GM18498 (cell line): ENCODE data around the gene HS6ST2.

Source experiments
- ATAC-seq: cut with Tn5 transposase; IDR thresholded peaks from one replicate; pipeline ENCODE4 v1.9.1; 2021; ENCODE audit warnings: mild to moderate bottlenecking, moderate library complexity; ENCODE audit not compliant: unreplicated experiment

HS6ST2 gene

DNA sequence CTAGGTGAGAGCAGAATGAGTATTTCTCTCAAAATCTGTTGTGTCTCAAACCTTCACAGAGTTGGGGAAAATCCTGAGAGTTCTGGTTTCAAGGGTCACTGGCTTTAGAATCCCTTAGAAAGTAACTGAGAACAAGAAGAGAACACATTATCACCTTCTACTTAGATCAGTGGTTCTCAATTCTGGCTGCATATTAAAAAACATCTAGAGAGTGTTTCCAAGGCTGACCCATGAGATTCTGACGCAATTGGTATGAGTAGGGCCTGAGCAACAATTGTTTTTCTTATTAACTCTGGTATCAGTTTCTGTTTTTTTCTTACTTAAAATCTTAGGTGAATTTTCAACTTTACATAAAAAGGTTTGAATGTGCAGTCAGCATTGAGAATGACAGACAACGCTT lies 212.8 kb downstream of the HS6ST2 start:
- ATAC-seq, result no peak

DNA sequence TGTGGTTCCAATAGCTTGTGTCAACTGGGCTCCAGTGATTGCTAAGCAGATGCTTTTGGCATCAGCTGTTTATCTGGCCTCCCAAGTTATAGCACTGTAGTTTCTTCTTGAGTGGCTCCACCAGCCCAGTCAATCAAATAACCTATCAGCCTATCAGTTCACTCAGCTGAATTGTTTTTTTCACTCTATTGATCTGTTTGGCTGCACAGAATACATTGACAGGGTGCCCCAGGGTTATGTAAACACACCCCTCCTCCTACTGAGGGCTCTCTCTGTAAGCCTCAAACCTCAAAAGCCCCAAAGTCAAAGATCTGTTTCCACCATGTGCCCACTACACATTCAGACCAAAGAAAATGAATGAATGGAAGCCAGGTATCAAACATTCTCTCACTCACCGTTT lies 214.0 kb downstream of the HS6ST2 start:
- ATAC-seq, result no peak

DNA sequence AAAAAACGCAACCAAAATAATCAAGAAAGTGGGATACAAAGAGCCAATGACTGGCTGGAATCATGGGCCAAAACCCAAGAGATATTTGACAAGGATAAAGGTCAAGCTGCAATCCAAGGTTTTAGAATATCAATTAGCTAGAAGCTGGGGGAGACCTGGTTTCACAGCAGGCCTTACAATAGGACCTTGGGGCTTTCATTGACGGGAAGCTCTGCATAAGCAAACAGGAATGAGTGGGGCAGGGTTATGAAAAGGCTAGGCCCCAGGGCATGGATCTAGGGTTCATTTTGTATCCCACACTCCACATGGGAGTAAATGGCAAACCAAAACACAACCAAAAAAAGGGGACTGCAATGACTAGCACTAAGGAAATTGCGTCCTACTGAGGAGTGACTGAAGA lies 215.3 kb downstream of the HS6ST2 start:
- ATAC-seq, result no peak

DNA sequence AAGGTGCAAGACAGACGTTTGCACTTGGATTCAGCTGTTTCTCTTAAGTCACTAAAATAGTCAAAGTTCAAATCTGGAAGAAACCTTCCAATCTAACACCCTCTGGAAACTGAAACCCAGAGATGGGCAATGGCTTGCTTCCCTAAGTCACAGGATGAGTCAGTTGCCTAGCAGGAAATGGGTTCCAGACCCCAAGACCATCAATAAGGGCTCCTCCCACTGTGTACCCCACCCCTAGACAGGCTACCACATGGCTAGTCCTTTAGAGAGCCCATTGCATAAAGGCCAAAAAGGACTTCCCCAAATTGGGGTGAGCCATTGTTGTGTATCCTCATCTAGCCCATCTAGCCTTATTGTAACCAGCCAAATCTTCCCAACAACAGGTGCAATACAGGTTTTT lies 216.2 kb downstream of the HS6ST2 start:
- ATAC-seq, result no peak

DNA sequence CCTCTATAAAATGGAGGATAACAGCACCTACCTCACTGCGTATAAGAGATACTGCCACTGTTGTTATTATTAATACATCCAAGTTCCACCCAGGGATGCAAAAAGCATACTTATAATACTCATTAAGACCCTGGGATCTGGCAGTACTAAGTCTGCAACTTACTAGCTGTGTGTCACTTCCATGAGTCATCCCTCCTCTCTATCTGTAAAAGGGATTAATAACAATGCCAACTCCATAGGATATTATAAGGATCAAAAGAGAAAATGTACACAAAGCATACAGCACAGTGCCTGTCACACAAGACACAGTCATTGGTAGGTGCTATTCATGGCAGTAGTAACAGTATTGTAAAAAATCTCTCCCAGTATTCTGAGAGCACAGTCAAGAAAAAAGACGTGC lies 216.7 kb downstream of the HS6ST2 start:
- no peak for ATAC-seq

DNA sequence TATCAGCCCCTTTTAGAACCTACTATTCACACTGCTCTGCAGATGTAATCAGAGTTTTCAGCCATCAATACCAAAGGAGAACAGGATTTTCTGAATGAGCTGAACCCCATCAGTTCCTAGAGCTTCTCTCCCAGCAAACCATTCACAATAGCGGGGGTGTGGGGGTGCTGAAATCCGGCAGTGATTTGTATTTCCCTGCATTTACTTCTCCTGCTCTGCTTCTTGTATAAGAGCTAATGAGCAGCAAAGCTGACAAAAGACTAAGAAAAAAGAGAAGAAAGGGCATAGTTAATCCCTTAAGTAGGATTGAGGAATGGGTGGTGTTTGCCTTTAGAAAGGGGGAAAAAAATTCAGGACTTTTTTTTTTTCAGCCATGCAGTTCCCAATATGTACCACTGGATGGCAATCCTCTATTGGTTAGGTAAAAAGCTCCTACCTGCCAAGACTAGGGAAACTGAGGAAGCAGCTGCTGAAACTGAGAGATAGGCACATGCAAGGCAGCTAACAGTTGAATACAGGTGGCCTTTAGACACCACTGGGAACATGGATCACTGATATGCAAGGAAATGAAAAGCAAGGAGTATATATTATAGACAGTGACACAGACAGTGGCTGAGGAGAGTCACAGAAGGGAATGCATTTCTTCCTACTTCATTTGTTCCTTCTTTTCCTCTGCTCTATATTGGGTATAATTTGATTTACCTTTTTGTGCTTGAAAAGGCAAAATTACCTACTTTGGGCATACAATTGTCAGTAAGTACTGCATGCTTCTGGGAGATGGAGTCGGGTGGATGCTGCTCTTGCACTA lies 217.9 kb downstream of the HS6ST2 start:
- no peak for ATAC-seq

DNA sequence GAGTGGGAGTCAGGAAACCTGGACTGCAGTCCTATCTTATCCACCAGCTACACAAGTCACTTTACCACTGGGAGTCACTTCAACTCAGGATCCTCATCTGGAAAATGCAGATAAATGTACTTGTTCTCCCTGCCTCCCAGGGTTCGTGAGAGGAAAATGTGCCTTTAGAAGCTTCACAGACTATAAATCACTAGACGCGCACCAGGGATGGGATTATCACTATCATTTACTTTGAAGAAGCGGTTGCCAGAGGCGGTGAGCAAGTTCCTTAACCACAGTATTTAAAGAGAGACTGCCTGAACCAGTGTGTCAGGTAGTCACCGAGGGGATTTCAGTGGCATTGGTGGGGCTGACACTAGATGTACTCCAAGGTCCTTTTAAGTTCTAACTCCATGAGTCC lies 219.5 kb downstream of the HS6ST2 start:
- ATAC-seq, result no peak

DNA sequence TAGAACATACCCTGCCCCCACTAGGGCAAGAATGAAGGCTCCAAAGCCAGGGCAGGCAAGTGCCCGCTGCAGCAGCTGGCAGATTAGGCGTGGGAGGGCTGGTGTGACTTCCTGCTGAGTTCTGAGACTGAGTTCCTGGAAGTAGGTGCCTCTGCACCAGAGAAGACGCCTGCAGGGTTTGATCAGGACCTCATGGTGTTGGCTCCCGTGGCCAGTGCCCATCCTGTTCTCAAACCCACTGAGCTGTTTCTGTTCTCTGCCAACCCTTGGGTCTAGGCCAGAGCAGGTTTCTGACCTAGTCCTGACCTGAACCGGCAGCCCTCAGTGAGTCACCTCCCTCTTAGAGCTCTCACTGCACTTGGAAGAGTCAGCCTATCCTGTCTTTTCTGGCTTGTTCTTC lies 220.7 kb downstream of the HS6ST2 start:
- no peak for ATAC-seq

DNA sequence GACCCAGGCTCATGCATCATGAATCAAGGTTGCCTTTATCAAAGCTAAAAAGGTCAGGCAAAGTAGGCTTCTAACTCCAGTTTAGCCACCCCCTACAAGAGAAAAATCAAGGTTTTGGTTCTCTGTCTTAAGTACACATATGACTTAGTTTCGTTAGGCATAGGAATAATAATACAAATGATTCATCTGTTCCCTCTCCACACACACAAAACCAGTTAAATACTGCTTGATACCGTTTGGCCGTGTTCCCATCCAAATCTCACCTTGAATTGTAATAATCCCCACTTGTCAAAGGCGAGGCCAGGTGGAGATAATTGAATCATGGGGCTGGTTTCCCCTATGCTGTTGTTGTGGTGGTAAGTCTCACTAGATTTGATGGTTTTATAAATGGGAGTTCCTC lies 226.2 kb downstream of the HS6ST2 start:
- ATAC-seq, result no peak

DNA sequence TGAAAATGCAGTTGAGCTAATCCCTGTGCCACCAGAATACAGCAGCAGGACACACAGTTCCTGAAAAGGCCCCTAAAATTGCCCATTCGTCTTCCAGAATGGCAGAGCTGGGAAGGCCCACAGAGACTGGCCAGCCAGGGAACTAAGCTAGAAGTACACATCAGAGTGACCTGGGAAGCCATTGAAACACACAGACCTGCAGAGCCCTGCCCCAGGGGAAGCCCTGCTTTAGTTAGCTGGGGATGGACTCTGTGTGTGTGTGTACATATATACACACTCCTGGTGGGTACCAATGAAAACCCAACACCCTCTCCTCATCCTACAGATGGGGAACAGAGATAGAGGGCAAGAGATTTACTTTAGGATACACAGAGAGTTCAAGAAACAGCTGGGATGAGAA lies 227.7 kb downstream of the HS6ST2 start:
- ATAC-seq, result no peak

DNA sequence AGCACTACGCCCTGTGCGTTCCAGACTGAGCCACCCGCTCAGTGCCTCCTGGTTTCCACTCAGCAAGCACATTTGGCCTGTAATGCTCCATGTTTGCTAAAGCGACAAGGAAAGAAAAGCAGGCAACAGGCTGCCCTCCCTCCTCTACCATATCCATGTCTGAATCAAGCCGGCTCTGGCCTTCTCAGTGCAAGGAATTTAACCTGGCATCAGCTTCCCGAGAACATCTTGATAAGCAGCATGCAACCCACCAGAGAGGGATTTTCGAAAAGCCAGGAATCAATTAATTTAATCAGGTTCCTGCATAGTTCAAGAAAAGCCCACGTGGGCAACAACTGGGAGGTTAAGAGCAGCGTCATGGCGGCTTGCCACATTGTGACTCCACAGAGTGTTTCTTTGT lies 228.2 kb downstream of the HS6ST2 start:
- no peak for ATAC-seq

DNA sequence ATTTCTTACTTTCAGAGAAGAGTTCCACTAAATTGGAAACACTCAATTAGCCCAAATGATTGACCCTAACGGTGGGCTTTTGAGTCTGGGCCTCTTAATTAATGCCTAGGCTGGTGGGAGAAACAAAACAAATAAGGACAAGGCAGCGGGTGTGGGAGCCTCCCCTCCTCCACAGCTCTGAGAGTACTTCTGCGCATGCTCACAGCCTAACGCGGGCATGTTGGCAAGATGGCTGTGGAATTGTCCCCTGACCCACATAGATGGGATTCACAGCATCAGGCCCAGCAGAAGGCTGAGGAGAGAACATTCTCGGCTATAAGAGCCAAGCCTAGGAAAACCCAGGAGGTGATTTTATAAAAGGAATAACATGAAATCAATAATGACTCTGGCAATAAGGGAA lies 230.1 kb downstream of the HS6ST2 start:
- ATAC-seq, result no peak

DNA sequence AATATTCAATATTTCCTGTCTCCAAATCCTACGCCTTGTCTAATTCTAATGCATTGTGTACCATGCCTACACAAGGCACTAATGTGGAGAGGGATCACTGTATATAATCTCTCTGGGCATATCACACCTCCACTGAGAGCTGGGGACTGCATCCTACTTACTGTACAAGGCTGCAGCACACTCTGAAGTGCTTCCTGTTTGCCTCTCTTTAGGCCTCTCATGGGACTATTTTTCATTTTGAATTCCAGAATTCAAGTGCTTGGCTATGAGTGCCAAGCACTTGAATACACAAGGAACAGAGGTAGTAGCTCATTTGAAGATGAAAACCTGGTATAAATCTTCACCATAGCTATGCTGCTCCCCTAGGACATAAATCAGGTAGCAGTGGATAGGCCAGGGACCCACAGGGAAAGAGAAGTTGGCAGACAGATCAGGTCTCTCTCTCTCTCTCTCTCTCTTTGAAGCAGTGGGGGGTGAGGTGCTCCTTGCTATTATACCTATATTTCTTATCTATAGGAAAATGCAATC lies 239.9 kb downstream of the HS6ST2 start:
- no peak for ATAC-seq

DNA sequence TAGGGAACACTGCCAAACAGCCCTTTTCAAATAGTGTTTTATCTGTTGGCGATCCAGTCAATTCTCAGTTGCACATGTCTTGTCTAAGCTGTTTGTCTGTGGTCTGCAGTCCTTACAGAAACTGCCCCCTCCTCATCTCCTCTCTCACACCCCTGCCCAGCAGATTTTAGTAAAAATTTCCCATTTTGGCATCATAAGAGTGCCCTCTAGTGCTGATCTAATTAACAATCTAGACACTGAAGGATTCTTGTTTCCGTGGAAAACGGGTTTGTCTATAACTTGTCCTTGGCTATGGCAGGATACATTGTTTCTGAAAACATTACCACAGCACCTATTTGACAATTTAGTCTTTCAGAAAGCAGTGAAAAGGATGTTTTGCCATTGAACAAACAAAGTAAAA lies 242.4 kb downstream of the HS6ST2 start:
- no peak for ATAC-seq

DNA sequence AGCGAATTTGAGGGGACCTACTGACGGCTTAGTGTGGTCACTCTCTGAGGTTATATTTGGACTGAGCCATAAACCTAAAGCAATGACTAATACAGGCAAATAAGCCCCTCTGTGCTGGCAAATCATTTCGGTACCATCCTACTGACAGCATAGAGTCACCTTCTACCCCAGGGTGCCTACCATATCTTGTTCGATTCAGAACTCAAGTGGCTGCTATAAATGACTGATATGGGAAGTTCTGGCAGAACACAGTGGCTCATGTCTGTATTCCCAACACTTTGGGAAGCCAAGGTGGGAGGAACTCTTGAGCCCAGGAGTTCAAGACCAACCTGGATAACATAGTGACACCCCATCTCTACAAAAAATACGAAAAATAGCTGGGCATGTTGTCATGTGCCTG lies 243.5 kb downstream of the HS6ST2 start:
- ATAC-seq, result no peak

DNA sequence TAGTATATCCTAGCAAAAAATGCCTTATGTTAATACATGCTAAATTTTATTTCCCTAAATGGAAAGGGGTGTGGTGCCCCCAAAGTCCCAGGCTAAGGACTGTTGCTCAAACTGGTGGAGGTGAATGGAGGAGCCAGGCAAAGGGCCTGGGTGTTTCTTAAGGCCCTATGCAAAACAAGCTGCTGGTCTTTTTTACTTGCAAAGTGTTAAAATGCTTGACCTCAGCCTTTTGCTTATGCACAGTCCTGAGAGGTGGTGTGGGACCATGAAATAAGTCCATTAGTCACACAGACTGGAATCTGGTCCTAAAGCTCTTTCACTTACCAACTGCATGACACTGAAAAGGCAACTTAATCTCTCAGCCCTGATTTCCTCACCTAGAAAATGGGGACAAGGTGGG lies 246.1 kb downstream of the HS6ST2 start:
- ATAC-seq, result no peak

DNA sequence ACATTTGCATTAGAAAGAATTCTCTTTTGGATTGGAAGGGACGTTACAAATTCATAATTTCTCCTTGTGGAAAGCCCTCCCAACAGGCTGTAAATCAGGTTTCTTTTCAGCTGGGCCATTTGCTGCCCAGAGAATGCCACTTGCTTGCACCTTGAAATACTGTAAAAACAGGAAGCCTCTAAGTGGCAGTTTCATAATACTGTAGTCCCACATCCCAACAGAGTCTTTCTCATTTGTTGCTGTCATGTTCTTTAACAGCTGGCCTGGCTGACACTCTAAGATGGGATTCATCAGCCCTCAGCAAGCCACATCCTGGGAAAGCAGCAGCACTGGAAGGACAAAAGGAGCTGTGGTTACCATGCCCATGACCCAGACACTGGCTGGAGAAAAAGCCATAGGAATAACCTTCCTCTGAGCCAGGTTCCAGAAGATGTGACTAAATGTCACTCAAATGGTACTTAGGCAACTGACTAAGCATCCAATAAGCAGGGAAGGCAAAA lies 247.7 kb downstream of the HS6ST2 start:
- no peak for ATAC-seq

DNA sequence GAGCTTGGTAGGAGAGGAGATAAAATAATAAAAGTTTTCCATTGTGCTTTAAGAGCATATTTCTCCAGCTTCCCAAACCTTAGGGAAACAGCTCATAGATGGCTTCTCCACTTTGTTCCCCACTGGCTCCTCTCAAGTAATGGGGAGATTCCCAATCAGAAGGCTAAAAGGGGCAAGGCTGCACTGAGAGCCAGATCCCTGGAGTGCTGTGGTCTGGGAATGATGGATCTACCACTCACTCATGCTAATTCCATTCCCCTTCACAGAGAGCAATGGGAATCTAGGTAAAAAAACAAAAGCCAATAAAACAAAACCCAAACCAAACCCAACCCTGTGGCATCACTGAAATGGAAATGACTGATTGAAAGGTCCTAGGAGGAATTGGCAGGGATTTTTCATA lies 249.9 kb downstream of the HS6ST2 start:
- ATAC-seq, result no peak

DNA sequence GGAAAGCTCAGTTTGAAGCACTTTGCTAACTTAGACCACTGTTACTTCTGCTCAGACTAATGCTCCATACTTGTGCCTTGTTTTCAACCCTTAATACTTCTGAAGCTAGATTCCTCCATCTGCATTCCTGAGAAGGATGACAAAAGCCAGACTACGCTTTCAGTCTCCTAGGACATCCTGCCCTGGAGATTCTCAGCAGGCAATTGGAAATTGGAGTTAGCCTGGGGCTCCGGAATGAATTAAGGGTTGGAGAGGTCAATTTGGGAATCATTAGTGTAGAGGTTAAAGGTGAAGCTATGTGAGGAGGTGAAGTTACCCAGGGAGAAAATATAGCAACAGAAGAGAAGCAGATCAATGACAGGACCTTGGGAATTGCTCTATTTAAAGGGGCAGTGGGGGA lies 253.7 kb downstream of the HS6ST2 start:
- ATAC-seq, result no peak

DNA sequence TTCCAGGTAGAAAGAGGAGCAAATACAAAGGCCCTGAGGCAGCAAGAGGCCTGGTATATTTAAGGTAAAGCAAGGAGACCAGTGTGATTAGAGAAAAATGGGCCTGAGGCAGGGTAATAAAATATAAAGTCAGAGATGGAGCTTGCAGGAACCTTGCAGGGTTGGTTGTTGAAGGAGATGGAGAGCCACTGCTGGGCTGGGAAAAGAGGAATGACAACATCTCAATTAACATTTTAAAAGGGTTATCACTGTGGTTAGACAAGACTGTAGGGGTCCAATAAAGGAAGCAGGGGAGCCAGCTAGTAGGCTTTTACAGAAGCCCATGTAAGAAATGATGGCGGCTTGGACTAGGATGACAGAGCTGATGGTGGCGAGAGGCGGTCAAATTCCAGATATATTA lies 264.0 kb downstream of the HS6ST2 start:
- ATAC-seq, result no peak

DNA sequence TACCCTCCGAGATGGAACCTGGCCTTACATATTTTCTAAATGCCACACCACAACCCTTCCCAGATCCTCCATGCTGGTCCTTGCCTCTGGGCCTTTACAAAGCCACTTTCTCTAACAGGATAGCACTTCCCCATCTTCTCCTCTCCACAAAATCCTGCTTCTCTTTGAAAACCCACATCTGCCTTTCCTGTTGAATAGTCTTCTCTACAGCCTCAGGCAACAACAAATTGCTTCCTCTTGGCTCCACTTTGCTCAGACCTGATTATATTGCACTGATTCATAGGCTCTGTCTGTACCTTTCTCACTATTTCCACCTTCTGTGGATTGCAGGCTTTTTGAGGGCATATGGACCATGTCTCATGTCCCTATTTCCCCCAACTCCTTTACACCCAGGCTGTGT lies 265.9 kb downstream of the HS6ST2 start:
- no peak for ATAC-seq

DNA sequence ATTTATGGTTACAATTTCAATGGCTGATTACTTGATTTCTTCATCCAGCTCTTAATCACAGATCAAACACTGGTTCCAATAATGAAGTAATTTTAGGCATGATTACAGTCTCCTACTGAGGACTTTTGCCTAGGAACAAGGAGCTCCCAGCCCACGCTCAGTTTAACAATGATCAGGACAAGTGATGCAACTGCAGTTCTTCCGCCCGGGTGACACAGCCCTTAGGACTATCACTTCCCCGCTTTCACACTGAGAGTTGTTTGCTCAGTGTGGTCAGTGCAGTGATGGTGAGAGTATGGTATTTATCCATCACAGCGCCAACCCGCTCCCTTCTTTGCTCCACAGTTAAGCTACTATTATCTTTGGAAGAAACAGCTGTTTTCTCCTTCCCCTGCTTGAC lies 266.4 kb downstream of the HS6ST2 start:
- no peak for ATAC-seq
